ENCODE measurements around the gene CCDC57.

The CCDC57 gene

GRCh38 chr17:82085931-82086764, 126.5 kb downstream of the CCDC57 start:
- TF ChIP-seq EZH2phosphoT487 (IDR thresholded peaks at IDR 0.05; ENCODE audit: low read depth) (no peak), CTCF (IDR thresholded peaks at IDR 0.05; ENCODE audit: low read depth, low read length) (no peak)
- Histone ChIP-seq H3K4me3 (ENCODE audit: low read length) (no peak overlapping the region), H3K9me3 (ENCODE audit: insufficient read depth, low read length) (no peaks in the 10 kb centered on the region), H4K20me1 (ENCODE audit: insufficient read depth, low read length) (peaks cover 16% of the 10 kb centered on the region; the same call in 1 of the 2 replicates), H3K36me3 (replicated peaks; ENCODE audit: low read depth, low read length) (peaks cover 81% of the 10 kb centered on the region), H3K9ac (ENCODE audit: low read length) (no peak overlapping the region), H3K4me1 (ENCODE audit: low read length) (no peaks in the 10 kb centered on the region), H3K4me2 (ENCODE audit: low read length) (no peak overlapping the region), H3K27ac (ENCODE audit: low read length) (no peak overlapping the region), H3K27me3 (ENCODE audit: low read depth, low read length) (no peaks in the 10 kb centered on the region), H3K79me2 (ENCODE audit: low read length) (no peaks in the 10 kb centered on the region), H2AFZ (ENCODE audit: low read depth, low read length) (no peak overlapping the region)

- Histone ChIP-seq H3K36me3 (replicated peaks; ENCODE audit: low read depth, low read length) (peaks cover 81% of the 10 kb centered on the region), H2AFZ (ENCODE audit: low read depth, low read length) (no peak overlapping the region), H3K4me1 (ENCODE audit: low read length) (no peaks in the 10 kb centered on the region), H3K4me2 (ENCODE audit: low read length) (no peak overlapping the region), H4K20me1 (ENCODE audit: insufficient read depth, low read length) (peaks cover 18% of the 10 kb centered on the region), H3K79me2 (ENCODE audit: low read length) (no peaks in the 10 kb centered on the region), H3K4me3 (ENCODE audit: low read length) (no peak overlapping the region), H3K9ac (ENCODE audit: low read length) (no peak overlapping the region), H3K27me3 (ENCODE audit: low read depth, low read length) (no peaks in the 10 kb centered on the region), H3K9me3 (ENCODE audit: insufficient read depth, low read length) (no peaks in the 10 kb centered on the region), H3K27ac (ENCODE audit: low read length) (no peak overlapping the region)
- no peak for TF ChIP-seq CTCF (IDR thresholded peaks at IDR 0.05; ENCODE audit: low read depth, low read length)
- TF ChIP-seq EZH2phosphoT487 (IDR thresholded peaks at IDR 0.05; ENCODE audit: low read depth): no peak
Measured at GRCh38 chr17:82085031-82085861, 127.4 kb downstream of the CCDC57 start.

GRCh38 chr17:82084373-82085030, 128.1 kb downstream of the CCDC57 start:
- no peaks in the 10 kb centered on the region for H3K79me2 ChIP-seq (ENCODE audit: low read length)
- peaks cover 79% of the 10 kb centered on the region for H3K36me3 ChIP-seq (replicated peaks; ENCODE audit: low read depth, low read length)
- no peak overlapping the region for H3K4me3 ChIP-seq (ENCODE audit: low read length)
- H4K20me1 ChIP-seq (ENCODE audit: insufficient read depth, low read length): peaks cover 18% of the 10 kb centered on the region
- no peak overlapping the region for H3K9ac ChIP-seq (ENCODE audit: low read length)
- H3K4me1 ChIP-seq (ENCODE audit: low read length): no peaks in the 10 kb centered on the region
- TF ChIP-seq EZH2phosphoT487 (IDR thresholded peaks at IDR 0.05; ENCODE audit: low read depth) (no peak), CTCF (IDR thresholded peaks at IDR 0.05; ENCODE audit: low read depth, low read length) (no peak)
- H3K4me2 ChIP-seq (ENCODE audit: low read length): no peak overlapping the region
- no peaks in the 10 kb centered on the region for H3K27me3 ChIP-seq (ENCODE audit: low read depth, low read length)
- no peak overlapping the region for H2AFZ ChIP-seq (ENCODE audit: low read depth, low read length)
- no peak overlapping the region for H3K27ac ChIP-seq (ENCODE audit: low read length)
- H3K9me3 ChIP-seq (ENCODE audit: insufficient read depth, low read length): no peaks in the 10 kb centered on the region

Measured in OCI-LY3 (cell line).